ENCODE data around the gene RPS6KA2.
A peak's percentile ranks its signal among the peaks of the same experiment; 100 is the strongest.

RPS6KA2 gene

DNA sequence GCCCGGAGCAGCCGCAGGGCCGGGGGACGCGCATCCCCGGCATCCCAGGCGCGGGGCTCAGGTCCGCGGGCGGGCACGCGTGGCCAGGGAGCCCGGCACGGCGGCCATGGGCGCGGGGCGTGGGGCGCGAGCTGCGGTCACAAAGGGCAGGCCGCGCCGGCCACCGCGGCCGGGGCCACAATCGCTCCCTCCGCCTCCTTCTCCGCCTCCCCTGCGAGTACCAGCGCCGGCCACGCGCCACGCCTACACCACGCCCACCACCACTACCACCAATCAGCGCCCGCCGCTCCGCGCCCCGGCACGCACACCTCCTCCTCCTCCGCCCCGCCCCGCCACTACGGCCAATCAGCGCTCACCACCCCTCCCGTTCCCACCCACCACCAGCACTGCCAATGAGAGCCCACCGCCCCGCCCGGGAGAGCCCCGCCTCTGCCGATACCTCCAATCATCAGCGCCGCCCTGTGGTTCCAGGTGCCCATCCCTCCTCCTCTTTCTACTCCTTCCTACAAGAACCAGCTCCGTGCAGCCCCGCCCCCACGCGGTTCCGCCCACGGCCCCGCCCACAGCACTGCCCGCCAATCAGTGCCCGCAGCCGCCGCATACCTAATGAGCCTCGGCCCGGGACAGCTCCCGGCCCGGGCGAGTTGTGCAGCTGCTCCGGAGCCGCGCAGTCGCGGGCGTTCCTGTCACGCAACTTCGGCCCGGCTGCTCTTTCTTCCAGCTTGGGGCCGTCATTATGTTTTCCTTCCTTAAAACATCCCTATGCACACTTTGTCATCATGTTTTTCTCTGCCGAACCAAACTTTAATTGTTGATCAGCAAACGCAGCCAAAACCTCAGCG, at the start of gene RPS6KA2:
TSS of gene RPS6KA2 (minus strand) at position 219 of the 842 bp plus-strand sequence. CDS start 232 bp downstream, outside the sequence.
- DNase-seq: peak; percentile 95

DNA sequence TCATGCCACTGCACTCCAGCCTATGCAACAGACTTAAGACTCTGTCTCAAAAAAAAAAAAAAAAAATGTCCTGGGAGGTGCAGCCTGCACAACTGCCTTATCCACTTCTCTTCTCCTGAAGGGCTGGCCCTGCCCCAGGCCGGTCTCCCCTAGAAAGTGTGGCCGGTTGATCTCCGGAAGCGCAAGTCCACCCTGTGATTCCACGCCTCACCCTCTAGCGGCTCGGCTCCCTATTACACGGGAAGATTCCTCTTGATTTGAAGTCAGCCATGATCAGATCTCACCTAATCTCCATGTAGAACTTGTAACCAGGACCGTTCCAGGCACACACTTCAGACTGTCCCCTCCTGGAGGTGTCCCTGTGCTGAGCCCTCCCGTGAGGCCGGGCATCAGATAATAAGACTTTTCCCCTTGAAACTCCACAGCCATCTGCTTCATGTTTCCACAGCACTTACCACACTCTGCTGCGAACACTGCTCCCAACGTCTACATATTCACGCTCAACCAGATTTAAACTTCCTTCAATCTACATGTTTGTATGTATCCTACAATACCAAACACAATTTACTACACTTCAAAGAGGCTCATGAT, 49.3 kb upstream of the RPS6KA2 start:
- no peak for DNase-seq

- no peak for DNase-seq
Measured at GRCh38 chr6:166675736-166676135, 48.7 kb upstream of the RPS6KA2 start.

DNA sequence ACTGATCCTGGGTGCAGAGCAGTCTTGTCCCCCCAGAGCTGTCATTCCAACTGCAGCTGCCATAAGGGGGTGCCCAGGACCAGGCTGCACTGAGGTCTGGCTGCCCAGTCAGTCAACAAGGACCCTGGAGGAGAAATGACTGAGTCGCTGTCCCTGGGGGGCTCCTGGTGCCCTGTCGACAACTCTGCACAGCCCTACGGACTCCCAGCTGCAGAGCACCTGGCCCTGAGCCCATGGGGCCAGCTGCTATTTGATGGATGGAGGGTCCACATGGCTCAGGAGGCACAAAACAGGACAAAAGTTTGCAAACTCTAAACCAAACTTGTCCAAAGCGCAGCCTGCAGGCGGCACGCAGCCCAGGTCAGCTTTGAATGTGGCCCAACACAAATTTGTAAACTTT, 46.3 kb upstream of the RPS6KA2 start:
- DNase-seq: no peak

DNA sequence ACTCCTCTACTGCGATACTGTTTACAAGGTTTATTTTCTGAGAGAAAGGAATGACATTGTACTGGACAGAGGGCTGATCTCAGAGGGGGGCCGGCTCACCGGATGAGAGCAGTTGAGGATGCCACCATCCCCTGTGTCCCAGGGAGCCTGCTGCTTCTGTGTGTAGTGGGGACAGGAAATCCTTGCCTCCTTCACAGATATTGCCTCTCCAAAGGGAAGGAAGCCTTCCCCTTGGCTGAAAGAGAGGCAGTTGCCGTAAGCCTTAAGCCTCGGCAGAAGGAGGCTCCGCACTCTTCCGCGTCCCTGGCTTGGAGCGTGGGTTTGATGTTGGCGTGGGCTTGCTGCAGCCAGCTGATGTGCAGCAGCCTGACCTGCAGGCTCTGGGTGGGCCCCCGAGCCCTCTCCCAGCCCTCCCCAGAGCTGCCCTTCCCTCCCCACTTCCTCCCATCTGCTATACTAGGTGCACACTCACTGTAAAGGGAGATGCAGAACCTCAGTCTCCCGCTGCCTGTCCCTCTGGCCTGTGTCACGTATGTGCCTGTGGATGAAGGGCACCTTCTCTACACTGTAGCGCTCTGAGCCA, 45.7 kb upstream of the RPS6KA2 start:
- no peak for DNase-seq

DNA sequence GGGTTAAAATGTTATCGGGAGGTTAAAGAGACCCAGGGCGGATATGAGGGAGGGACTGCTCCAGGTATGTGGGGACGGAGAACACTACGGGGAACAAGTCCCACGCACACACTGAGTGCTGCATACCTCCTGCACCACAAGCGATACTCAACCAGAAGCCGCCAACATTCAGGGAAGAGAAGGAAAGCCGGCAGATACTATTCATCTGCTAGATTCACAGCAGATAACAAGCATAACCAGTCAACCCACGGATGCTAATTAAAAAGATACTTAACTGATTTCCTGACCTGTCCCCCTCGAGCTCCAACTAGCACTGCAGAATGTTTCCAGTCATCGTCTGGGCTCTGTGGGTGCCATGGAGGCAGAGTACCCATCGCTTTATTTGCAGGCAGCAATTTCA, 45.1 kb upstream of the RPS6KA2 start:
- no peak for DNase-seq

GRCh38 chr6:166671434-166672081, 44.5 kb upstream of the RPS6KA2 start:
- no peak for DNase-seq

- DNase-seq: no peak
Measured at GRCh38 chr6:166670894-166671293, 43.8 kb upstream of the RPS6KA2 start.

- no peak for DNase-seq
Measured at GRCh38 chr6:166670013-166670412, 43.0 kb upstream of the RPS6KA2 start.

DNA sequence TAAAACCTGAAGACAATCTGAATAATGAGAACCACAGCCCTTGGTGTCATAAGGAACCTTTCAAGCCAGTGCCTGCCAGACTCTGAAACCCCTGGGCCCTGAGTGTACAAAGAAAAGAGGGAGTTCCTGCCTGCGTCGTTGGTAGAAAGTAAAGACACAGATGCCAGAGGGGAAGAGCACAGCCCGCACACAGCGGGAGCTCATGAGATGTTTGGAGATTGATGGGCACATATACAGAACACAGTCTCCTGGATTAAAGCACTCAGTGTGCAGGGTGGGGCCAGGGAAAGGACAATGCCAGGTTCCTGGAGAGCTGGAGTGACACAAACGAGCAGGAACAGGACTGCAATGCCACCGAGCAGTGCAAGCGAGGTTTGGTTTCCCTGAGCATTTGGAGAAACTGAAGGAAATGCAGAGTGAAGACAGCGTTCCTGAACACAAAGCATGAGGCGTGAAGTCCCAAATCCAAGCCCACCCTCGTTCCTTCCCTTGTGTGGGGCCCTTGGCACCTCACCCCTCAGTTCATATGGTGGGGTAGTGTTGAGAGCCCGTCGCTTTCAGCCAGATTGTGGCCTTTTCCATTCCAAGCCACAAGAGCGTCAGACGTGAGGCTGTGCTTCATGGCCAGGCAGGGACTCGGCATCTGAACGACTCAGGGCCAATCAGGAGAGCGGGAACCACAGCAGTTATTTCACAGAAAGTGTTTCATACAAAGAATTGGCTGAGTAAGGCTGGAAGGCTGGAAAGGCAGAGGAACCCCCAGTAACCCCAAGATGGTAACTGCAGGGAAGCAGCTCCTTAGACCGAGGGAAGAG, 41.0 kb upstream of the RPS6KA2 start:
- DNase-seq: no peak

DNA sequence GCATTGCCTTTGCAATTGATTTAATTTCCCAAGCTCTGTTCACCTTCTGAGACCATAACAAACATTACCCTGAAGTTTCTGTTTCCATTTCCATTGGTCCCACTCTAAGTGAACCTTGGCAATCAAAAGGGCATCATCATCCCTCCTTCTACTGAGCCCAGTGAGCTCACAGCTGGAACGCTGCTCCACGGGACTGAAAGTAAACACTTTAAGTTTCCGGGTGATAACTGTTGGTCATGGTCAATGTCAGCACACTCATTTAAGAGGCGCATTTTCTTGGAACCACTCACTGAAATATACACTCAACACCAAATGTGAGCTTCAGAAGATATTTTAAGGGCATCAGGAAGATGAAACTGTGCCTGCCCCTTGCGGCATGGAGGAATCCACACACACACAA, 37.1 kb upstream of the RPS6KA2 start:
- no peak for DNase-seq

- DNase-seq: no peak
Measured at GRCh38 chr6:166663568-166663967, 36.5 kb upstream of the RPS6KA2 start.

- no peak for DNase-seq
Measured at GRCh38 chr6:166662690-166663089, 35.6 kb upstream of the RPS6KA2 start.

GRCh38 chr6:166661327-166662085, 34.5 kb upstream of the RPS6KA2 start:
- no peak for DNase-seq

GRCh38 chr6:166660157-166660688, 33.2 kb upstream of the RPS6KA2 start:
- DNase-seq: no peak

GRCh38 chr6:166659581-166659980, 32.5 kb upstream of the RPS6KA2 start:
- no peak for DNase-seq

- DNase-seq: no peak
Measured at GRCh38 chr6:166658792-166659150, 31.7 kb upstream of the RPS6KA2 start.

DNA sequence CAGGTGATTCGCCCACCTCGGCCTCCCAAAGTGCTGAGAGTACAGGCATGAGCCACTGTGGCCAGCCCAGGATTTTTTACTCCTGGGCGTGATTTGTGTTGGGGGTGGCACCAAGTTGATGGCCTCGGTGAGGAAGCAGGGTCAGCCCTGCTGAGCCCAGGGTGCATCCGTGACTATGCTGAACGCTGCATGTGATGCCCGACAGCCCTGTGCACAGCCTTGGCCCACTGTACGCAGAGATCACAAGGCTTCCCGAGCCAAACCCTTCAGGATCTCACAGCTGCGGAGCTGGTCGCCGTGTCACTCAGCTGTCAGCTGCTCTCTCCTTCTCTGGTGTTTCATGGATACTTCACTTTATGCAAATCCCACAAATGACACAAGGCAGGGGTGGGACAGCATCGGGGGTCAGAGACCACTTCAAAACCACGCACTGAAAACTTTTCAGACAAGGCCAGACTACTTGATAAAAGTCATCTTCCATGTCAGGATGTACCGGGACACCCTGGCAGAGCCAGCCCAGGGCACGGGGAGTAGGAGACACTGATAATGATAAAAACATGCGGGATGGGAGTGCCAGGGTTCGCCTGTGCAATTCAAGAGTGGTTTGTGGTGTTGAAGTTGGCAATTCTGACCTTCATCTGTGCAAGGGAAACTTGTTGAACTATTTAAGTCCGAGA, 31.2 kb upstream of the RPS6KA2 start:
- no peak for DNase-seq

- DNase-seq: no peak
Measured at GRCh38 chr6:166657531-166657930, 30.5 kb upstream of the RPS6KA2 start.

GRCh38 chr6:166656230-166657151, 29.4 kb upstream of the RPS6KA2 start:
- DNase-seq: no peak

Measured in NCI-H1436 (cell line).